Loucy (cell line): ENCODE results near the gene SCN10A.

ENCODE experiments used
- CTCF ChIP-seq: fragments of 200-600 bp; sonication (generic); conservative IDR thresholded peaks from 2 replicates; pipeline ENCODE4 v1.5.1; 2014; ENCODE audit warnings: mild to moderate bottlenecking, antibody characterized with exemption, low read length
- EZH2phosphoT487 ChIP-seq: fragments of 200-600 bp; IDR thresholded peaks from 2 replicates; pipeline ENCODE4 v1.6.1; 2018; ENCODE audit warnings: antibody characterized with exemption, mild to moderate bottlenecking, moderate library complexity, borderline replicate concordance

GRCh38 chr3:38853011-38853410 lies 37.0 kb upstream of the SCN10A start:
- TF ChIP-seq CTCF (no peak), EZH2phosphoT487 (no peak)
